Stomach smooth muscle (tissue), 2 donors: Measurements from ENCODE around the gene CTNNA2.

ENCODE experiments used
- H3K27ac ChIP-seq: one replicate; pipeline ENCODE4 v1.7.0; 2013; ENCODE audit warnings: mild to moderate bottlenecking, low read length, inconsistent platforms
- H3K27me3 ChIP-seq, 2 donors: one replicate each; pipeline ENCODE4 v1.7.0; 2013; ENCODE audit warnings: low read length in 2 of 2; ENCODE audit not compliant: insufficient read depth in 2 of 2, control insufficient read depth in 1 of 2
- H3K36me3 ChIP-seq, 2 donors: one replicate each; pipeline ENCODE4 v1.7.0; 2013; ENCODE audit warnings: low read length in 2 of 2; ENCODE audit not compliant: control insufficient read depth in 2 of 2, insufficient read depth in 2 of 2
- H3K4me1 ChIP-seq: one replicate; pipeline ENCODE4 v1.7.0; 2013; ENCODE audit warnings: low read length; ENCODE audit not compliant: control insufficient read depth, insufficient read depth
- H3K4me3 ChIP-seq, 2 donors: one replicate each; pipeline ENCODE4 v1.7.0; 2013; ENCODE audit warnings: low read length in 2 of 2
- H3K9ac ChIP-seq, 2 donors: one replicate each; pipeline ENCODE4 v1.7.0; 2013; ENCODE audit warnings: low read length in 2 of 2, mild to moderate bottlenecking in 1 of 2
- H3K9me3 ChIP-seq, 2 donors: one replicate each; pipeline ENCODE4 v1.7.0; 2013; ENCODE audit warnings: low read length in 2 of 2; ENCODE audit not compliant: control insufficient read depth in 2 of 2
- donor health status: healthy.
- donor health status: Pancreatic carcinoma.

Gene CTNNA2

GRCh38 chr2:79996709-79997108, 483.9 kb downstream of the CTNNA2 start:
- Histone ChIP-seq H3K9me3 (no peaks in the 10 kb centered on the region), H3K27me3 (no peaks in the 10 kb centered on the region), H3K4me3 (no peak overlapping the region), H3K4me1 (no peaks in the 10 kb centered on the region), H3K9ac (no peak overlapping the region), H3K36me3 (no peaks in the 10 kb centered on the region), H3K27ac (no peak overlapping the region)

DNA sequence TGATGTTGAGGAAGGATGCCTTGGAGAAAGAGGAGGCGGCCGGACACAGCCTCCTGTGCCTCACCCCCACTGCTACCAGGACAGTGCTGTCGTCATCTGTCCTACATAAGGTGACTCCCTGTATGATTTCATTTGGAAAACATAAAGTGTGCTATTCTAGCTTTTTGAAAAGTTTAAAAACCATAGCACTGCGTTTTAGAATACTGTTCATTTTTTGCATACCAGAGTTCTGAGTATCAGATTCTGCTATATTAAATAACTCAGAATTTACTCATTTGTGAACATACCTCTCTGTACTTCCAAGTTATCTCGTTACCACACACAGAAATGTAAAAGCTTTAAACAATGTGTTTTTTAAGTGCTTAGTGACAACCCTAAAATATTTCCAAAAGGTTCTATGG, 488.9 kb downstream of the CTNNA2 start:
- no peaks in the 10 kb centered on the region for H3K9me3 ChIP-seq
- H3K4me3 ChIP-seq = no peak overlapping the region
- H3K27ac ChIP-seq = no peak overlapping the region
- no peak overlapping the region for H3K9ac ChIP-seq
- no peaks in the 10 kb centered on the region for H3K36me3 ChIP-seq
- H3K4me1 ChIP-seq = no peaks in the 10 kb centered on the region
- H3K27me3 ChIP-seq = no peaks in the 10 kb centered on the region

DNA sequence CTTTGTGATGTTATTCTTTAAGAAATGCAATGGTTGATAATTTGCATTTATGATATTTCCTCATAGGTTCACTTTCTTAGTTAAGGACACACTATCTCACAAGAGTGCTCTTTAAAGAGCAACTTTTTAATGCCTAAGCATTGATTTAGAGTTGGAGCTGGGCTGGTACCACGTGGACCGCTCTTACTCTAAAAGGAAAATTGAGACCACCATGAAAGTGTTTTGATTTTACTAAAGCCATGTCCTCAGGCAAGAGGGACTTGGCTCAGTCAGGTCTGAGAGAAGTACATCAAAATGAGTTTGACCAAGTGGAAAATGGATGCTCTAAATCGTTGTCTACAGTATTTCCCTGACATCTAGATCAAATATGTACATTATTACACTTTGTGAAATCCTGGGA, 489.3 kb downstream of the CTNNA2 start:
- Histone ChIP-seq H3K27ac (no peak overlapping the region), H3K36me3 (no peaks in the 10 kb centered on the region), H3K4me3 (no peak overlapping the region), H3K9me3 (no peaks in the 10 kb centered on the region), H3K27me3 (no peaks in the 10 kb centered on the region), H3K4me1 (no peaks in the 10 kb centered on the region), H3K9ac (no peak overlapping the region)

DNA sequence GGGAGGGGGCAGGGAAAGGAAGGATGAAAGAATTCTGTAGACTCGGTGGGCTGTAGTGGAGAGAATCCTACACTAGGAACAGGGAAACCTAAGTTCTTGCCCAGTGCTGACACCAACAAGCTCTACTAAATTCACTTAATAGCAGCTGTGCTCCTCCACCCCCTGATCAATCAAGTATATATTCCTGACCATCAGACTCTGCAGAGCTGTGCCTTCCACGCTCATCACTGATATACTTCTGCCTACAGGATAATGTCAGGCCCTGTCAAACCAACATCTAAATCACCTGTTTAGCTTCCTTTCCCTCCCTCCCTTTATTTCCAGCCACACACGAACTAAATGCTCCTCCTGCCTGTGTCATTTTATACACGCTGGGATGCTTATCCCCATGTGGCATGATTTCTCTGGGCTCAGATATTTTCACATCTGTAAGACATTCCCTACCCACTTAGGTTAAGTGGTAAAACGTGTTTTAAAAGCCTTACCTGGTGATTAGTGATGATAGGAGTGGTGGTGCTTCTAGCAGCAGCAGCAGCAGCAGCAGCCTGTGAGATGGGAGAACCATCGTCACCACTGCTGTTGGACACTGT, 489.8 kb downstream of the CTNNA2 start:
- Histone ChIP-seq H3K4me1 (no peaks in the 10 kb centered on the region), H3K27me3 (no peaks in the 10 kb centered on the region), H3K27ac (no peak overlapping the region), H3K9ac (no peak overlapping the region), H3K4me3 (no peak overlapping the region), H3K9me3 (no peaks in the 10 kb centered on the region), H3K36me3 (no peaks in the 10 kb centered on the region)

GRCh38 chr2:80007777-80008503, 495.1 kb downstream of the CTNNA2 start:
- peaks cover 0 to 3% of the 10 kb centered on the region in 2 donors for H3K27me3 ChIP-seq
- H3K27ac ChIP-seq = no peak overlapping the region
- H3K4me1 ChIP-seq = no peaks in the 10 kb centered on the region
- no peak overlapping the region for H3K9ac ChIP-seq
- no peaks in the 10 kb centered on the region for H3K36me3 ChIP-seq
- no peaks in the 10 kb centered on the region for H3K9me3 ChIP-seq
- no peak overlapping the region for H3K4me3 ChIP-seq

DNA sequence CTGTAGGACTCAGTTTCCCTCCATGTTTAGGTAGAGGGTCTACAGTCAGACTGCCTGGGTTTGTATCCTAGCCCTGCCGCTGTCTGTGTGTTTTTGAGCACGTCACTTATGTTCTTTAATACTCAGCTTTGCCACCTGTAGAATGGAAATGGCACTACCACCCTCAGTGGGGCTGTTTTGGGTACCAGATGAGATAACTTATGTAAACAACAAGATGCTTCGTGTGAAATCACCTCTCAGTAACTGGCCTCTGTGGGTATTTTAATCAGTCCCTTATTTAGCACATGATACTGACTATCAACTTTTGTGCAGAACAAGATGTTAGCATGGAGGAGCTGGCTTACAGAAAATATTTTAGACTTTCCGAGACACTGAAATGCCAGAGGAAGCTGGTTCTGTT, 495.7 kb downstream of the CTNNA2 start:
- Histone ChIP-seq H3K27me3 (peaks cover 0 to 3% of the 10 kb centered on the region in 2 donors), H3K9ac (no peak overlapping the region), H3K4me3 (no peak overlapping the region), H3K4me1 (no peaks in the 10 kb centered on the region), H3K27ac (no peak overlapping the region), H3K36me3 (no peaks in the 10 kb centered on the region), H3K9me3 (no peaks in the 10 kb centered on the region)

DNA sequence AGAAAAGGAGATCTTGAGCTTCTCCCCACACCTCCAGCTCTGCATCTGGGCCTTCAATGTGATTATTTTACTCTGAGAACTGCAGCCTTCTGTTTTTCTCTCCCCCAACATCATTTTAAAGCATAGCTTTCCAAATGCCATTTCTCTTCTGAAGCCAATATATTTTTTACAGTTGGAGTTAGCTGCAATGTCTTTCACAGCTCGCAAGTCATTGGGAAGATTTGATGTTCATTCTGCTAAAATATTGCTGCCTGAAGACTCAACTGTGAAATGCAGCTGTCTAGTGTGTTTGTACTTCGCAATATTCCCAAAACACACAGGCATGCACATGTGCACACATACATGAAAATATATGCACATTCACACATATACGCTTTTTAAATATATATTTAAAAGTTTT, 496.4 kb downstream of the CTNNA2 start:
- H3K27me3 ChIP-seq = peaks cover 0 to 3% of the 10 kb centered on the region in 2 donors

GRCh38 chr2:80012061-80012460, 499.2 kb downstream of the CTNNA2 start:
- H3K4me1 ChIP-seq = no peaks in the 10 kb centered on the region
- H3K27ac ChIP-seq = no peak overlapping the region
- H3K9ac ChIP-seq = no peak overlapping the region
- no peaks in the 10 kb centered on the region for H3K9me3 ChIP-seq
- H3K36me3 ChIP-seq = no peaks in the 10 kb centered on the region
- no peak overlapping the region for H3K4me3 ChIP-seq
- H3K27me3 ChIP-seq = peaks cover 0 to 3% of the 10 kb centered on the region in 2 donors

More for the DNA sequence above, 496.4 kb downstream of the CTNNA2 start:
- H3K9me3 ChIP-seq = no peaks in the 10 kb centered on the region
- no peaks in the 10 kb centered on the region for H3K36me3 ChIP-seq
- H3K9ac ChIP-seq = no peak overlapping the region
- no peak overlapping the region for H3K4me3 ChIP-seq
- no peak overlapping the region for H3K27ac ChIP-seq
- no peaks in the 10 kb centered on the region for H3K4me1 ChIP-seq

DNA sequence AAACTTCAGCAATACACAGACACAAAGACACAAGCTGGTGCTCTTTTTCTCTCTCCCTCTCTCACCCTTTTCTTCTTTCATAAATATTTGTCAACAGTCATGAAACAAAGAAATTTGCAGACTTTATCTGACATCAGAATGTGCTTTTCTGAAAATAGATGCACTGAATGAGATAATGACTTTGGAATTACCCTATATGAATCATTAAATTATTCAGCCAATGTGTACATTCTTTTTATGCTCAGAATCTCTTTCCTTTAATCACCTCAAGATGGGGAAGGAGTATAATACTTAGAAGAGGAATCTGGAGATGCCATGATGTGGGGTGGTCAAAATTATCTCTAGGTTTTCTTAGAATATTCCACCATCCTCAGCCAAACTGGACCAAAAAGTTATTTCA, 501.8 kb downstream of the CTNNA2 start:
- Histone ChIP-seq H3K4me1 (no peaks in the 10 kb centered on the region), H3K9ac (no peak overlapping the region), H3K9me3 (no peaks in the 10 kb centered on the region), H3K27ac (no peak overlapping the region), H3K36me3 (no peaks in the 10 kb centered on the region), H3K4me3 (no peak overlapping the region), H3K27me3 (no peaks in the 10 kb centered on the region)

- Histone ChIP-seq H3K27ac (no peak overlapping the region), H3K4me3 (no peak overlapping the region), H3K4me1 (no peaks in the 10 kb centered on the region), H3K27me3 (no peaks in the 10 kb centered on the region), H3K9me3 (no peaks in the 10 kb centered on the region), H3K9ac (no peak overlapping the region), H3K36me3 (no peaks in the 10 kb centered on the region)
Observed at GRCh38 chr2:80016171-80016570, 503.3 kb downstream of the CTNNA2 start.
